Measurements from ENCODE around the gene TM7SF2.

Gene TM7SF2

GRCh38 chr11:65085446-65085845 is 26.2 kb upstream of the TM7SF2 start:
- no peak overlapping the region for H3K4me3 ChIP-seq (ENCODE audit: insufficient read depth, low read length, poor library complexity, severe bottlenecking)
- peaks cover 47% of the 10 kb centered on the region for H3K79me2 ChIP-seq (ENCODE audit: insufficient read depth, low read length)
- no peak for TF ChIP-seq EZH2phosphoT487 (conservative IDR thresholded peaks at IDR 0.05; ENCODE audit: low read length)
- no peak for TF ChIP-seq CTCF (IDR thresholded peaks at IDR 0.05; ENCODE audit: insufficient read depth, low read length, poor library complexity, severe bottlenecking)
- peaks cover 9% of the 10 kb centered on the region for H3K36me3 ChIP-seq (ENCODE audit: low read length)
- no peak overlapping the region for H2AFZ ChIP-seq (ENCODE audit: low read depth, low read length, severe bottlenecking)
- H3F3A ChIP-seq (ENCODE audit: insufficient read depth), result no peaks in the 10 kb centered on the region
- H4K20me1 ChIP-seq (ENCODE audit: low read depth, low read length), result no peaks in the 10 kb centered on the region
- no peaks in the 10 kb centered on the region for H3K9me3 ChIP-seq (ENCODE audit: insufficient read depth, low read length)
- no peaks in the 10 kb centered on the region for H3K9me2 ChIP-seq (replicated peaks; ENCODE audit: insufficient read depth, low read length)
- H3K4me2 ChIP-seq (ENCODE audit: low read depth, low read length, poor library complexity, severe bottlenecking), result peak overlapping the region; percentile 73
- H3K27me3 ChIP-seq (ENCODE audit: low read length), result no peaks in the 10 kb centered on the region
- no peak overlapping the region for H3K9ac ChIP-seq (ENCODE audit: low read length)
- H3K27ac ChIP-seq (ENCODE audit: low read depth, low read length), result no peak overlapping the region

- no peak overlapping the region for H3K27ac ChIP-seq (ENCODE audit: low read depth, low read length)
- H3K36me3 ChIP-seq (ENCODE audit: low read length), result peaks cover 6% of the 10 kb centered on the region; the same call in 1 of the 2 replicates
- no peak overlapping the region for H3K9ac ChIP-seq (ENCODE audit: low read length)
- no peak for TF ChIP-seq EZH2phosphoT487 (conservative IDR thresholded peaks at IDR 0.05; ENCODE audit: low read length)
- TF ChIP-seq CTCF (IDR thresholded peaks at IDR 0.05; ENCODE audit: insufficient read depth, low read length, poor library complexity, severe bottlenecking), result no peak
- H3F3A ChIP-seq (ENCODE audit: insufficient read depth), result peaks cover under 1% of the 10 kb centered on the region; the same call in 1 of the 2 replicates
- no peaks in the 10 kb centered on the region for H3K9me3 ChIP-seq (ENCODE audit: insufficient read depth, low read length)
- peaks cover 34% of the 10 kb centered on the region for H3K79me2 ChIP-seq (ENCODE audit: insufficient read depth, low read length)
- H3K4me2 ChIP-seq (ENCODE audit: low read depth, low read length, poor library complexity, severe bottlenecking), result no peak overlapping the region
- no peaks in the 10 kb centered on the region for H4K20me1 ChIP-seq (ENCODE audit: low read depth, low read length)
- H2AFZ ChIP-seq (ENCODE audit: low read depth, low read length, severe bottlenecking), result no peak overlapping the region
- no peak overlapping the region for H3K4me3 ChIP-seq (ENCODE audit: insufficient read depth, low read length, poor library complexity, severe bottlenecking)
- no peaks in the 10 kb centered on the region for H3K27me3 ChIP-seq (ENCODE audit: low read length)
- no peaks in the 10 kb centered on the region for H3K9me2 ChIP-seq (replicated peaks; ENCODE audit: insufficient read depth, low read length)
Observed at GRCh38 chr11:65086809-65087208, 24.9 kb upstream of the TM7SF2 start.

- no peak overlapping the region for H3K27ac ChIP-seq (ENCODE audit: low read depth, low read length)
- H3K4me3 ChIP-seq (ENCODE audit: insufficient read depth, low read length, poor library complexity, severe bottlenecking), result no peak overlapping the region
- no peaks in the 10 kb centered on the region for H3K9me2 ChIP-seq (replicated peaks; ENCODE audit: insufficient read depth, low read length)
- no peak overlapping the region for H3K4me2 ChIP-seq (ENCODE audit: low read depth, low read length, poor library complexity, severe bottlenecking)
- H3K9ac ChIP-seq (ENCODE audit: low read length), result no peak overlapping the region
- no peaks in the 10 kb centered on the region for H4K20me1 ChIP-seq (ENCODE audit: low read depth, low read length)
- TF ChIP-seq CTCF (IDR thresholded peaks at IDR 0.05; ENCODE audit: insufficient read depth, low read length, poor library complexity, severe bottlenecking) (no peak), EZH2phosphoT487 (conservative IDR thresholded peaks at IDR 0.05; ENCODE audit: low read length) (no peak)
- H3K9me3 ChIP-seq (ENCODE audit: insufficient read depth, low read length), result no peaks in the 10 kb centered on the region
- H3F3A ChIP-seq (ENCODE audit: insufficient read depth), result peaks cover 4% of the 10 kb centered on the region; the same call in 1 of the 2 replicates
- peaks cover 3% of the 10 kb centered on the region; the same call in 1 of the 2 replicates for H3K36me3 ChIP-seq (ENCODE audit: low read length)
- no peaks in the 10 kb centered on the region for H3K27me3 ChIP-seq (ENCODE audit: low read length)
- peaks cover 30% of the 10 kb centered on the region for H3K79me2 ChIP-seq (ENCODE audit: insufficient read depth, low read length)
- H2AFZ ChIP-seq (ENCODE audit: low read depth, low read length, severe bottlenecking), result no peak overlapping the region
Observed at GRCh38 chr11:65087216-65087615, 24.5 kb upstream of the TM7SF2 start.

Data from SU-DHL-6 (cell line).